Measurements from ENCODE around the gene SDS.

Gene SDS

DNA sequence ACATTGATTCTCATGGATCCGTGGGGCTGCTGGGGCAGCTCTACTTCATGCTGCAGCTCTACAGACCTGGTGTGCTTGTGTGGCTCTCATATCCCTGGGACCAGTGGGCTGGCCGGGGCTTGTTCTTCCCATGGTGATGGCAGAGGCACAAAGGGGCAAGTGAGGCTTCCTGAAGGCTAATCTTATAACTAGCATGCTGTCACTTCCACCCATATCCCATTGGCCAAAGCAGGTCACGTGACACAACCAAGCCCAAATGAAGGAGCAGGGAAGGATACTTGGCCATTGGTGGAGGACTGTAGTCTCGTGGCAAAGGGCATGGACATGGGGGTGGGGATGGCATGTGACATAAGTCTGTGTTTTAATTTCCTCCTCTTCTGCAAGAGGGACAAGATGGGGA, 35.4 kb downstream of the SDS start:
- Histone ChIP-seq H4K20me1 (ENCODE audit: insufficient read depth, low read length) (no peaks in the 10 kb centered on the region), H3K27ac (ENCODE audit: low read length) (no peak overlapping the region), H3K79me2 (ENCODE audit: low read length) (no peaks in the 10 kb centered on the region), H3K4me3 (ENCODE audit: low read length) (no peak overlapping the region), H3K9ac (ENCODE audit: low read length) (no peak overlapping the region), H2AFZ (ENCODE audit: low read depth, low read length) (no peak overlapping the region), H3K9me3 (ENCODE audit: insufficient read depth, low read length) (no peaks in the 10 kb centered on the region), H3K27me3 (ENCODE audit: low read depth, low read length) (no peaks in the 10 kb centered on the region), H3K36me3 (replicated peaks; ENCODE audit: low read depth, low read length) (no peaks in the 10 kb centered on the region), H3K4me1 (ENCODE audit: low read length) (no peaks in the 10 kb centered on the region), H3K4me2 (ENCODE audit: low read length) (no peak overlapping the region)
- TF ChIP-seq, protein P1, sequence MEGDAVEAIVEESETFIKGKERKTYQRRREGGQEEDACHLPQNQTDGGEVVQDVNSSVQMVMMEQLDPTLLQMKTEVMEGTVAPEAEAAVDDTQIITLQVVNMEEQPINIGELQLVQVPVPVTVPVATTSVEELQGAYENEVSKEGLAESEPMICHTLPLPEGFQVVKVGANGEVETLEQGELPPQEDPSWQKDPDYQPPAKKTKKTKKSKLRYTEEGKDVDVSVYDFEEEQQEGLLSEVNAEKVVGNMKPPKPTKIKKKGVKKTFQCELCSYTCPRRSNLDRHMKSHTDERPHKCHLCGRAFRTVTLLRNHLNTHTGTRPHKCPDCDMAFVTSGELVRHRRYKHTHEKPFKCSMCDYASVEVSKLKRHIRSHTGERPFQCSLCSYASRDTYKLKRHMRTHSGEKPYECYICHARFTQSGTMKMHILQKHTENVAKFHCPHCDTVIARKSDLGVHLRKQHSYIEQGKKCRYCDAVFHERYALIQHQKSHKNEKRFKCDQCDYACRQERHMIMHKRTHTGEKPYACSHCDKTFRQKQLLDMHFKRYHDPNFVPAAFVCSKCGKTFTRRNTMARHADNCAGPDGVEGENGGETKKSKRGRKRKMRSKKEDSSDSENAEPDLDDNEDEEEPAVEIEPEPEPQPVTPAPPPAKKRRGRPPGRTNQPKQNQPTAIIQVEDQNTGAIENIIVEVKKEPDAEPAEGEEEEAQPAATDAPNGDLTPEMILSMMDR (IDR thresholded peaks at IDR 0.05; ENCODE audit: low read depth, low read length): no peak
- no peak for TF ChIP-seq EZH2phosphoT487 (IDR thresholded peaks at IDR 0.05; ENCODE audit: low read depth)

DNA sequence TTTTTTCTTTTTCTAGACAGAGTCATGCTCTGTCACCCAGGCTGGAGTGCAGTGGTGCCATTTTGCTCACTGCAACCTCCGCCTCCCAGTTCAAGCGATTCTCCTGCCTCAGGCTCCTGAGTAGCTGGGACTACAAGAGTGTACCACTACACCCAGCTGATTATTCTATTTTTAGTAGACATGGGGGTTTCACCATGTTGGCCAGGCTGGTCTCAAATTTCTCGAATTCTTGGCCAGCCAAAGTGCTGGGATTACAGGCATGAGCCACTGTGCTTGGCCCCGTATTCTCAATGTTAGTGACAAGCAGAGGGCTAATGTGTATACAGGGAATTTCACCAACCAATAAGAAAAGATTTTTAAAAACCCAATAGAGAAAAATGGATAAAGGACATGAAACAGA, 36.9 kb downstream of the SDS start:
- Histone ChIP-seq H3K9me3 (ENCODE audit: insufficient read depth, low read length) (no peaks in the 10 kb centered on the region), H3K27me3 (ENCODE audit: low read depth, low read length) (no peaks in the 10 kb centered on the region), H3K4me3 (ENCODE audit: low read length) (no peak overlapping the region), H3K79me2 (ENCODE audit: low read length) (no peaks in the 10 kb centered on the region), H4K20me1 (ENCODE audit: insufficient read depth, low read length) (no peaks in the 10 kb centered on the region), H3K4me2 (ENCODE audit: low read length) (no peak overlapping the region), H3K4me1 (ENCODE audit: low read length) (no peaks in the 10 kb centered on the region), H2AFZ (ENCODE audit: low read depth, low read length) (no peak overlapping the region), H3K36me3 (replicated peaks; ENCODE audit: low read depth, low read length) (no peaks in the 10 kb centered on the region), H3K27ac (ENCODE audit: low read length) (no peak overlapping the region), H3K9ac (ENCODE audit: low read length) (no peak overlapping the region)
- TF ChIP-seq EZH2phosphoT487 (IDR thresholded peaks at IDR 0.05; ENCODE audit: low read depth): no peak
- TF ChIP-seq, protein P1 (IDR thresholded peaks at IDR 0.05; ENCODE audit: low read depth, low read length): no peak

DNA sequence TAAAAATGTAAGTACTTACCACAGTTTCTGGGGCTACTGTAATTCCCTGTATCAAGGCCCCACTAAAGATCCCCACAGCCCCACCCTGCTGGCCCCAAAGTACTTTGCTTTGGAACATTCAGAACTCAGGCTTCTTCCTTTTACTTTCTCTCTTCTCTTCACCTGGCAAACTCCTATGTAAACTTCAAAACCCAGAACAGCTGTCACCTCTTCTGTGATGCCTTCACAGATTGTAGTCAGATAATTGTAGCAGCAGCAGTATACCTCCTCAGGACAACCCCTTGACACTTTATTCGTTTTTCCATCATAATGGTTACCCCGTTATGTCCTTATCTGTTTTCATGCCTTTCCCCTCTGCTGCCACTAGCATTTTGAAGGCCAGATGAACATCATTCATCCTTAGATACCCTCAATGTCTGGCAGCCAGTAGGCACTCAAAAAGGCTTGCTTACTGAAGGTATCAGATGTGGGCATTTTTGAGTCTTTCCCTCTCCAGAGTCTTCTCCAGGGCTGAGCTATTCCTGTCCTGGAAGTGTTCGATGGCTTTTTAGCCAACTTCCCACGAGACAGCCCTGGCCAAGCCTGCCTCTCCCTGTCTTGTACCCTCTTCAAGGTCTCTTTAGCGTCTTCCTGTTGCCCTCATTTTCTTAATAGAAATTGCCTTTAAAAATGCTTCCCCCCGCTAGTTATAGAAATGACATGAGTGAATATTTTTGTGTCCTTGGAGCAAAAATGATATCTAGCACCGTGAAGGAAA, 37.9 kb downstream of the SDS start:
- no peaks in the 10 kb centered on the region for H3K9me3 ChIP-seq (ENCODE audit: insufficient read depth, low read length)
- no peak overlapping the region for H2AFZ ChIP-seq (ENCODE audit: low read depth, low read length)
- no peak for TF ChIP-seq EZH2phosphoT487 (IDR thresholded peaks at IDR 0.05; ENCODE audit: low read depth)
- TF ChIP-seq, protein P1 (IDR thresholded peaks at IDR 0.05; ENCODE audit: low read depth, low read length): no peak
- no peaks in the 10 kb centered on the region for H3K79me2 ChIP-seq (ENCODE audit: low read length)
- H3K36me3 ChIP-seq (replicated peaks; ENCODE audit: low read depth, low read length): no peaks in the 10 kb centered on the region
- no peaks in the 10 kb centered on the region for H3K27me3 ChIP-seq (ENCODE audit: low read depth, low read length)
- no peak overlapping the region for H3K4me2 ChIP-seq (ENCODE audit: low read length)
- no peaks in the 10 kb centered on the region for H3K4me1 ChIP-seq (ENCODE audit: low read length)
- H4K20me1 ChIP-seq (ENCODE audit: insufficient read depth, low read length): no peaks in the 10 kb centered on the region
- H3K9ac ChIP-seq (ENCODE audit: low read length): no peak overlapping the region
- H3K27ac ChIP-seq (ENCODE audit: low read length): no peak overlapping the region
- no peak overlapping the region for H3K4me3 ChIP-seq (ENCODE audit: low read length)

DNA sequence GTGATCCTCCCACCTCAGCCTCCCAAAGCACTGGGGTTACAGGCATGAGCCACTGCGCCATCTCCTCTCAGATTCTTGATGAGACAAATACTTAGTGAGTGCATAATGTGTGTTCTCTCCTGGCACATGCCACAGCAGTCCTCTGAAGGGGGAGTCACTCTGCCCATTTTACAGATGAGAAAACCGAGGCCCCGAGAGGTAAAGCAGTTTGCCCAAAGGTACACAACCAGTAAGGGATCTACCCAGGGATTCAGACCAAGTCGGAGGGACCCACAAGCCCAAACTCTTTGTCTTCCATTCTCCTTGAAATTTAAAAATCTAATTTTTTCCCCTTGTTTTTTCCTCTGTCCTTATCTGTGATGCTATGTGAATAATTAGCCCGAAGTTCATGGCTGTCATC, 39.0 kb downstream of the SDS start:
- no peaks in the 10 kb centered on the region for H3K36me3 ChIP-seq (replicated peaks; ENCODE audit: low read depth, low read length)
- H3K27me3 ChIP-seq (ENCODE audit: low read depth, low read length): no peaks in the 10 kb centered on the region
- H3K9me3 ChIP-seq (ENCODE audit: insufficient read depth, low read length): no peaks in the 10 kb centered on the region
- H3K79me2 ChIP-seq (ENCODE audit: low read length): no peaks in the 10 kb centered on the region; the same call in 1 of the 2 replicates
- H4K20me1 ChIP-seq (ENCODE audit: insufficient read depth, low read length): no peaks in the 10 kb centered on the region
- no peak overlapping the region for H2AFZ ChIP-seq (ENCODE audit: low read depth, low read length)
- H3K4me3 ChIP-seq (ENCODE audit: low read length): no peak overlapping the region
- TF ChIP-seq EZH2phosphoT487 (IDR thresholded peaks at IDR 0.05; ENCODE audit: low read depth): no peak
- TF ChIP-seq, protein P1 (IDR thresholded peaks at IDR 0.05; ENCODE audit: low read depth, low read length): no peak
- peaks cover 5% of the 10 kb centered on the region for H3K4me1 ChIP-seq (ENCODE audit: low read length)
- H3K9ac ChIP-seq (ENCODE audit: low read length): no peak overlapping the region
- H3K4me2 ChIP-seq (ENCODE audit: low read length): no peak overlapping the region
- no peak overlapping the region for H3K27ac ChIP-seq (ENCODE audit: low read length)

All from OCI-LY3 (cell line).